ENCODE data around the gene ZNF124. TPM values are rescaled to one million over a fixed set of nuclear protein-coding genes. Genes with fewer than 3 reads are reported as not detected.
"Not testable (repeated sequence)": the region's sequence is repeated elsewhere in the genome, so short reads cannot be mapped to it uniquely, and the experiment has no call there.

The ZNF124 gene
- polyA plus RNA-seq, 1 experiment, result 4.9 TPM

GRCh38 chr1:247121382-247121781, 50.4 kb downstream of the ZNF124 start:
- no peak for DNase-seq (ENCODE audit: low read depth, low spot score)
- H3K27me3 ChIP-seq (ENCODE audit: control insufficient read depth, insufficient read depth, low read length), result no peaks in the 10 kb centered on the region
- H3K9me3 ChIP-seq (ENCODE audit: control insufficient read depth, insufficient read depth, low read length), result peaks cover 30% of the 10 kb centered on the region
- TF ChIP-seq CTCF (IDR thresholded peaks at IDR 0.05; ENCODE audit: low read depth, low read length), result no peak
- POLR2A ChIA-PET, result interaction anchor here (0.7 kb wide), 1 partner anchor 9 kb away, joined by 4 read pairs; no protein-coding TSS in a partner anchor
- CTCF ChIA-PET, result no interaction called here
- H3K4me3 ChIP-seq (ENCODE audit: low read depth, low read length), result no peak overlapping the region
- H3K27ac ChIP-seq (ENCODE audit: low read depth, low read length), result no peak overlapping the region

GRCh38 chr1:247120408-247120668, 51.5 kb downstream of the ZNF124 start:
- CTCF ChIA-PET; DNase-seq (ENCODE audit: low read depth, low spot score); POLR2A ChIA-PET; H3K27me3 ChIP-seq (ENCODE audit: control insufficient read depth, insufficient read depth, low read length); H3K27ac ChIP-seq (ENCODE audit: low read depth, low read length); H3K4me3 ChIP-seq (ENCODE audit: low read depth, low read length): not testable (repeated sequence)
- peaks cover 31% of the 10 kb centered on the region for H3K9me3 ChIP-seq (ENCODE audit: control insufficient read depth, insufficient read depth, low read length)

GRCh38 chr1:247119600-247120407, 52.0 kb downstream of the ZNF124 start:
- DNase-seq (ENCODE audit: low read depth, low spot score), result no peak
- ChIA-PET CTCF (no interaction called here), POLR2A (no interaction called here)
- peaks cover 32% of the 10 kb centered on the region for H3K9me3 ChIP-seq (ENCODE audit: control insufficient read depth, insufficient read depth, low read length)
- no peak for TF ChIP-seq CTCF (IDR thresholded peaks at IDR 0.05; ENCODE audit: low read depth, low read length)
- no peak overlapping the region for H3K4me3 ChIP-seq (ENCODE audit: low read depth, low read length)
- H3K27ac ChIP-seq (ENCODE audit: low read depth, low read length), result no peak overlapping the region
- no peaks in the 10 kb centered on the region for H3K27me3 ChIP-seq (ENCODE audit: control insufficient read depth, insufficient read depth, low read length)

GRCh38 chr1:247118946-247119446, 52.8 kb downstream of the ZNF124 start:
- ChIA-PET POLR2A (no interaction called here), CTCF (no interaction called here)
- Histone ChIP-seq H3K27ac (ENCODE audit: low read depth, low read length) (no peak overlapping the region), H3K27me3 (ENCODE audit: control insufficient read depth, insufficient read depth, low read length) (no peaks in the 10 kb centered on the region), H3K4me3 (ENCODE audit: low read depth, low read length) (no peak overlapping the region), H3K9me3 (ENCODE audit: control insufficient read depth, insufficient read depth, low read length) (peaks cover 32% of the 10 kb centered on the region)
- TF ChIP-seq CTCF (IDR thresholded peaks at IDR 0.05; ENCODE audit: low read depth, low read length), result 0 out of 2 replicates have a peak, but pooled peaks have one; percentile 2
- DNase-seq (ENCODE audit: low read depth, low spot score), result no peak

- DNase-seq (ENCODE audit: low read depth, low spot score), result no peak
- TF ChIP-seq CTCF (IDR thresholded peaks at IDR 0.05; ENCODE audit: low read depth, low read length), result no peak
- H3K9me3 ChIP-seq (ENCODE audit: control insufficient read depth, insufficient read depth, low read length), result peaks cover 32% of the 10 kb centered on the region
- no peak overlapping the region for H3K27ac ChIP-seq (ENCODE audit: low read depth, low read length)
- H3K4me3 ChIP-seq (ENCODE audit: low read depth, low read length), result no peak overlapping the region
- CTCF ChIA-PET, result interaction anchor here (0.7 kb wide), 1 partner anchor 332 kb away, joined by 3 read pairs; no protein-coding TSS in a partner anchor
- POLR2A ChIA-PET, result no interaction called here
- no peaks in the 10 kb centered on the region for H3K27me3 ChIP-seq (ENCODE audit: control insufficient read depth, insufficient read depth, low read length)
Measured at GRCh38 chr1:247115545-247115944, 56.3 kb downstream of the ZNF124 start.
